GM18505 (cell line): ENCODE data around the gene SYNPO2L.

Experiments
- ATAC-seq: cut with Tn5 transposase; IDR thresholded peaks from one replicate; pipeline ENCODE4 v1.9.1; 2021; ENCODE audit not compliant: unreplicated experiment
- POLR2A ChIP-seq: IDR thresholded peaks from 4 replicates; pipeline ENCODE4 v1.6.1; 2011; ENCODE audit warnings: borderline replicate concordance; ENCODE audit not compliant: insufficient read depth, insufficient read length; ENCODE audit errors: extremely low read depth

The SYNPO2L gene

DNA sequence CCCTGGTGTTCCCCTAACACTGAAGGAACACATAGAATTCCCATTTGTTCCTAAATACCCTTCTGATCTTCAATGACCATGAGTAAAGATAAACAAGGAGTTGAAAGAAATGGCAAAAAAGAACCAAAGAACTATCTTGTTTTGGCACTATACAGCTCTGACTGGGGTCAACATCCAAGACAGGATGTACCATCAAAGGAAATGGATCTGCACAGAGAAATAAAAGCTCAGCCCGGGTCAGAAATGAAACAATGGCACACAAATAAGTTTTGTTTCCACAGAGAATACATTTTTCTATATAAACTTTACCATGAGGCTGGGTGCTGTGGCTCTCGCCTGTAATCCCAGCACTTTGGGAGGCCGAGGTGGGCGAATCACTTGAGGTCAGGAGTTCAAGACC, 46.7 kb downstream of the SYNPO2L start:
- TF ChIP-seq POLR2A: no peak
- ATAC-seq: no peak

DNA sequence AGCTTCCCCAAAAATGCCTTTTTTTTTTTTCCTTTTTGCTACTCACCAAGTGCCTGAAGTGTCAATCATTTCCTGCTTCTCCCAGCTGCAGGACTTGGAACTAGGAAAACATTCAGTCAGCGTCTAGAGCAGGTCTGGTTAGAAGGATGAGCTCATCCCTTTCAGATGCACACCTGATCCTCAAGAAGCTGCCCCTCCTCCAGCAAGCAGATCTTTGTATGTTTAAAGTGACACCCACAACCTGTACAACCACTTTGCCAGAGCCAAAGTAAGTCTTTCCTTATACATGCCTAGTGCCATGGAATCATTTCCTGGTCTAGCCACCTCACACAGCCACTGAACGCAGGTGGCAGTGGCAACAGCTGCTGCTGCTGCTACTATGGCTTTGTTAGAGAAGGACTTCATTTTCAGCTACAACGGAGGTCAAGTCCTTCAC, 54.3 kb downstream of the SYNPO2L start:
- ATAC-seq: no peak
- no peak for TF ChIP-seq POLR2A

DNA sequence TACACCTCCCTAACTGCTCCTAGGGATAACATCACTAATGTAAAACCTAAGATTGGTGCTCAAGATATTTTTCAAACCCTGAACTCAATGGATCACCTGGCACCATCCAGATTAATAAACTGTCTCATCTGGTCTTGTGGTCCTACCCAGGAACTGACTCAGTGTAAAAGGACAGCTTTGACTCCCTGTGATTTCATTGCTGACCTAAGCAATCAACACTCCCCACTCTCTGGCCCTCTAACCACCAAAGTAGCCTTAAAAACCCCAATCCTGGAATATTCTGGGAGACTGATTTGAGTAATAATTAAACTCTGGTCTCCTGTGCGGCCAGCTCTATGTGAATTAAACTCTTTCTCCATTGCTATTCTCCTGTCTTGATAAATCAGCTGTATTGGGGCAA, 58.5 kb downstream of the SYNPO2L start:
- no peak for TF ChIP-seq POLR2A
- no peak for ATAC-seq
